ENCODE measurements around the gene ADGRV1.
"Not testable (repeated sequence)": the region's sequence is repeated elsewhere in the genome, so short reads cannot be mapped to it uniquely, and the experiment has no call there.

The ADGRV1 gene

GRCh38 chr5:90777959-90778358 lies 219.4 kb downstream of the ADGRV1 start:
- TF ChIP-seq CTCF (IDR thresholded peaks at IDR 0.05; ENCODE audit: low read depth, low read length): no peak
- DNase-seq (ENCODE audit: extremely low read depth, low read depth): no peak

GRCh38 chr5:90783460-90784333 lies 225.1 kb downstream of the ADGRV1 start:
- TF ChIP-seq CTCF (IDR thresholded peaks at IDR 0.05; ENCODE audit: low read depth, low read length): peak; percentile 97
- DNase-seq (ENCODE audit: extremely low read depth, low read depth): peak; percentile 29

GRCh38 chr5:90786756-90787155 lies 228.2 kb downstream of the ADGRV1 start:
- no peak for TF ChIP-seq CTCF (IDR thresholded peaks at IDR 0.05; ENCODE audit: low read depth, low read length)

GRCh38 chr5:90792725-90793124 lies 234.1 kb downstream of the ADGRV1 start:
- TF ChIP-seq CTCF (IDR thresholded peaks at IDR 0.05; ENCODE audit: low read depth, low read length): no peak
- no peak for DNase-seq (ENCODE audit: extremely low read depth, low read depth)

More at GRCh38 chr5:90786756-90787155, 228.2 kb downstream of the ADGRV1 start:
- no peak for DNase-seq (ENCODE audit: extremely low read depth, low read depth)

- TF ChIP-seq CTCF (IDR thresholded peaks at IDR 0.05; ENCODE audit: low read depth, low read length): no peak; the same call in 1 of the 2 replicates
- no peak for DNase-seq (ENCODE audit: extremely low read depth, low read depth)
Measured at GRCh38 chr5:90793183-90793582, 234.6 kb downstream of the ADGRV1 start.

- DNase-seq (ENCODE audit: extremely low read depth, low read depth): not testable (repeated sequence)
Measured at GRCh38 chr5:90796919-90797318, 238.3 kb downstream of the ADGRV1 start.

- not testable (repeated sequence) for DNase-seq (ENCODE audit: extremely low read depth, low read depth)
Measured at GRCh38 chr5:90800082-90800481, 241.5 kb downstream of the ADGRV1 start.

- DNase-seq (ENCODE audit: extremely low read depth, low read depth): not testable (repeated sequence)
Measured at GRCh38 chr5:90800515-90800914, 241.9 kb downstream of the ADGRV1 start.

Measured in AG09319 (cell line).